Peyer's patch (tissue), 4 donors: ENCODE results near the gene DYNLL1. TPM values are rescaled to one million over a fixed set of nuclear protein-coding genes. Genes with fewer than 3 reads are reported as not detected.
"Not testable (repeated sequence)": the region's sequence is repeated elsewhere in the genome, so short reads cannot be mapped to it uniquely, and the experiment has no call there.

ENCODE experiments used
- DNase-seq, 3 donors: peaks; one replicate each; pipeline ENCODE4 v3.0.0-alpha.2; 2017 to 2019
- H3K27ac ChIP-seq, 4 donors: fragments of 200-600 bp; sonication (generic); one replicate each; pipeline ENCODE4 v1.5.1; 2016 to 2019
- H3K27me3 ChIP-seq, 2 donors: fragments of 200-600 bp; sonication (generic); one replicate each; pipeline ENCODE4 v1.5.1; 2019
- H3K36me3 ChIP-seq, 3 donors: fragments of 200-600 bp; sonication (generic); one replicate each; pipeline ENCODE4 v1.5.1; 2016 to 2019
- H3K4me1 ChIP-seq, 4 donors: fragments of 200-600 bp; sonication (generic); one replicate each; pipeline ENCODE4 v1.5.1; 2016 to 2019
- H3K4me3 ChIP-seq, 4 donors: fragments of 200-600 bp; sonication (generic); 1 replicate in 3 of 4; 2 replicates in 1 of 4; pipeline ENCODE4 v1.5.1; 2016 to 2019; ENCODE audit warnings: mild to moderate bottlenecking in 1 of 4
- H3K9me3 ChIP-seq, 4 donors: fragments of 200-600 bp; sonication (generic); one replicate each; pipeline ENCODE4 v1.5.1; 2016 to 2019; ENCODE audit warnings: mild to moderate bottlenecking in 1 of 4
- POLR2A ChIP-seq, 2 donors: fragments of 450-650 bp; IDR thresholded peaks; one replicate each; pipeline ENCODE4 v1.5.1; 2017; ENCODE audit warnings: antibody characterized with exemption in 2 of 2, mild to moderate bottlenecking in 2 of 2, moderate library complexity in 2 of 2
- total RNA-seq, 4 donors: library from RNA; depleted of rRNA; stranded (reverse); fragments of >200 nt; gene quantifications; one replicate each; pipeline ENCODE4 v1.1.0, GENCODE V29; 2016
- TF ChIP-seq, protein P1 (sequence below), 6 experiments: fragments of 450-650 bp in 4 of 6; fragments of 200-600 bp in 2 of 6; sonication (generic) in 1 of 6; IDR thresholded peaks; one replicate each; pipeline ENCODE4 v1.5.1; 2017 to 2019; ENCODE audit warnings: antibody characterized with exemption in 6 of 6, mild to moderate bottlenecking in 3 of 6, moderate library complexity in 1 of 6

The DYNLL1 gene
- 100 to 1,000 TPM; 128 to 212 (median 199) TPM for total RNA-seq

DNA sequence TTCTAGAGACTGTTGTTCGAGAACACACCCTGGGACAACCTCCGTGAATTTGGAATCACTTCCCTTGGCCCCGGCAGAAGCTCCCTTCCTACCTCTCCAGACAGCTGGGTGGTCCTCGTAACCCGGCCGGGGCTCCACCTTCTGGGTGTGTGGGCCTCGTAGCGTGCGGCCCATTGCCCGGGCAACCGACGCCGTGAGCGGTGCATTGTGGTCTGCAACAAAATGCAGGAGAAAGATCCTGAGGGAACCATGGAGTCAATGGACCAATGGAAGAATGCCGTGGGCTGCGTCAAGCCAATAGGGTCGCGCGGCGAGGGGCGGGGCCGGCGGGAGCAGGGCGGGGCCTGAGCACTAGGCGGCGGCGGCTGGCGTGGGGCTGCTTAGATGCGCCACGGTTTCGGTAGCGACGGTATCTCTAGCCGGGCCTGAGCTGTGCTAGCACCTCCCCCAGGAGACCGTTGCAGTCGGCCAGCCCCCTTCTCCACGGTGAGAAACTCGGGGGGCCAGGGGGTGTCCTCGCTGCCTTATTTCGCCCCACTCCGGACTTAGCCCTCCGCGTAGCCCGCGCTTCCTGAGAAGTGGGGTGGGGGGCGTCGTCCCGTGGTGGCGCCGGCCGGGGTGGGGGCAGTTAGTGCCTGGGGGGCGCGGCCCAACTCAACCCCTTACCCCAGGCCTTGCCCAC lies at the start of gene DYNLL1:
Gene DYNLL1, plus strand, starts transcription at position 383 of the 682 bp plus-strand sequence. CDS start 309 bp downstream, outside the sequence.
- Histone ChIP-seq H3K27ac (peak within 1 kb of the TSS; percentile 84 to 88 (median 88)), H3K27me3 (no peaks in the 10 kb centered on the region), H3K4me1 (peaks cover 0 to 15% (median 7%) of the 10 kb centered on the region in 4 donors), H3K36me3 (peaks cover 0 to 17% (median 0%) of the 10 kb centered on the region in 3 donors), H3K9me3 (no peaks in the 10 kb centered on the region), H3K4me3 (peak within 1 kb of the TSS; percentile 70 to 95 (median 90))
- TF ChIP-seq, protein P1, sequence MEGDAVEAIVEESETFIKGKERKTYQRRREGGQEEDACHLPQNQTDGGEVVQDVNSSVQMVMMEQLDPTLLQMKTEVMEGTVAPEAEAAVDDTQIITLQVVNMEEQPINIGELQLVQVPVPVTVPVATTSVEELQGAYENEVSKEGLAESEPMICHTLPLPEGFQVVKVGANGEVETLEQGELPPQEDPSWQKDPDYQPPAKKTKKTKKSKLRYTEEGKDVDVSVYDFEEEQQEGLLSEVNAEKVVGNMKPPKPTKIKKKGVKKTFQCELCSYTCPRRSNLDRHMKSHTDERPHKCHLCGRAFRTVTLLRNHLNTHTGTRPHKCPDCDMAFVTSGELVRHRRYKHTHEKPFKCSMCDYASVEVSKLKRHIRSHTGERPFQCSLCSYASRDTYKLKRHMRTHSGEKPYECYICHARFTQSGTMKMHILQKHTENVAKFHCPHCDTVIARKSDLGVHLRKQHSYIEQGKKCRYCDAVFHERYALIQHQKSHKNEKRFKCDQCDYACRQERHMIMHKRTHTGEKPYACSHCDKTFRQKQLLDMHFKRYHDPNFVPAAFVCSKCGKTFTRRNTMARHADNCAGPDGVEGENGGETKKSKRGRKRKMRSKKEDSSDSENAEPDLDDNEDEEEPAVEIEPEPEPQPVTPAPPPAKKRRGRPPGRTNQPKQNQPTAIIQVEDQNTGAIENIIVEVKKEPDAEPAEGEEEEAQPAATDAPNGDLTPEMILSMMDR (IDR thresholded peaks at IDR 0.05): peak in 3 of 6 experiments; percentile 18 to 25 (median 22)
- peak; percentile 80 to 86 for TF ChIP-seq POLR2A (IDR thresholded peaks at IDR 0.05)
- peak; percentile 97 to 98 (median 98) for DNase-seq

DNA sequence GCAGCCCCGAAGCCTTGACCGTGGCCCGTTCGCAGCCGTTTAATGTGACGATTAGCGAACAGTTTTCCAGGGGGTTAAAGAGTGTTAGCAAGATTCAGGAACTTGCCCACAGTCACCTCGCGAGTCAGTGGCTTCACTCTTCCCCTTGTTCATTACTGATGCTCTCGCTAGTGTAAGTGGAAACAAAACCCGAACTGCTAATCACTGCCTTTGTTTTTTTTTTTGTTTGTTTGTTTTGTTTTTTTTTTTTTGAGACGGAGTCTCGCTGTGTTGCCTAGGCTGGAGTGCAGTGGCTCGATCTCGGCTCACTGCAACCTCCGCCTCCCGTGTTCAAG lies 49.1 kb upstream of the DYNLL1 start:
- H3K36me3 ChIP-seq: peaks cover 0 to 40% (median 0%) of the 10 kb centered on the region in 3 donors
- H3K9me3 ChIP-seq, H3K27me3 ChIP-seq: not testable (repeated sequence)
- peak overlapping the region; percentile 87 to 91 (median 90) for H3K27ac ChIP-seq
- peak in 1 of 3 donors; percentile 18 for DNase-seq
- H3K4me3 ChIP-seq: peak overlapping the region; percentile 64 to 92 (median 89)
- peaks cover 0 to 20% (median 10%) of the 10 kb centered on the region in 4 donors for H3K4me1 ChIP-seq

DNA sequence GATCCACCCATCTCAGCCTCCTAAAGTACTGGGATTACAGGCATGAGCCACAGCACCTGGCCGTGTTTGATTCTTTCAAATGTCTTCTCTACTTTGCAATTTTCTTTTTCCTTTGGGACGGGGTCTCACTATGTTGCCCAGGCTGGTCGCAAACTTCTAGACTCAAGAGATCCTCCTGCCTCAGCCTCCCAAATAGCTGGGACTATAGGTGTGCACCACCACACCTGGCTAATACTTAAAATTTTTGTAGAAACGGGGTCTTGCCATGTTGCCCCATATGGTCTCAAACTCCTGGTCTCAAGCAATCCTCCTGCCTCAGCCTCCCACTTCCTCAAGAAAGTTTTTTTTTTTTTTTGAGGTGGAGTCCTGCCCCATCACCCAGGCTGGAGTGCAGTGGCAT lies 47.9 kb upstream of the DYNLL1 start:
- H3K36me3 ChIP-seq: peaks cover 0 to 30% (median 0%) of the 10 kb centered on the region in 3 donors
- peaks cover 0 to 20% (median 10%) of the 10 kb centered on the region in 4 donors for H3K4me1 ChIP-seq
- no peaks in the 10 kb centered on the region for H3K27me3 ChIP-seq
- H3K27ac ChIP-seq: no peak overlapping the region
- no peak overlapping the region for H3K4me3 ChIP-seq
- TF ChIP-seq, protein P1 (IDR thresholded peaks at IDR 0.05): no peak
- TF ChIP-seq POLR2A (IDR thresholded peaks at IDR 0.05): no peak
- H3K9me3 ChIP-seq: no peaks in the 10 kb centered on the region
- DNase-seq: no peak

DNA sequence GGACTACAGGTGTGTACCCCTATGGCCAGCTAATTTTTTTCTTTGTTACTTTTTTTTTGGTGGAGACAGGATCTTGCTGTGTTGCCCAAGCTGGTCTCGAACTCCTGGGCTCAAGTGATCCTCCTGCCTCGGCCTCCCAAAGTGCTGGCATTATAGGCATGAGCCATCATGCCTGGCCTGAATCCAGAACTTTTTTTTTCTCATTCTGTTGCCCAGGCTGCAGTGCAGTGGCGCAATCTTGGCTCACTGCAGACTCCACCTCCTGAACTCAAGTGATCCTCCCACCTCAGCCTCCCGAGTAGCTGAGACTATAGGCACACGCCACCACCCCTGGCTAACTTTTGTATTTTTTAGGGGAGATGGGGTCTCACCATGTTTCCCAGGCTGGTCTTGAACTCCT lies 43.4 kb upstream of the DYNLL1 start:
- not testable (repeated sequence) for DNase-seq, H3K4me3 ChIP-seq, H3K27ac ChIP-seq, H3K4me1 ChIP-seq, H3K27me3 ChIP-seq, H3K9me3 ChIP-seq
- peaks cover 0 to 38% (median 0%) of the 10 kb centered on the region in 3 donors for H3K36me3 ChIP-seq

DNA sequence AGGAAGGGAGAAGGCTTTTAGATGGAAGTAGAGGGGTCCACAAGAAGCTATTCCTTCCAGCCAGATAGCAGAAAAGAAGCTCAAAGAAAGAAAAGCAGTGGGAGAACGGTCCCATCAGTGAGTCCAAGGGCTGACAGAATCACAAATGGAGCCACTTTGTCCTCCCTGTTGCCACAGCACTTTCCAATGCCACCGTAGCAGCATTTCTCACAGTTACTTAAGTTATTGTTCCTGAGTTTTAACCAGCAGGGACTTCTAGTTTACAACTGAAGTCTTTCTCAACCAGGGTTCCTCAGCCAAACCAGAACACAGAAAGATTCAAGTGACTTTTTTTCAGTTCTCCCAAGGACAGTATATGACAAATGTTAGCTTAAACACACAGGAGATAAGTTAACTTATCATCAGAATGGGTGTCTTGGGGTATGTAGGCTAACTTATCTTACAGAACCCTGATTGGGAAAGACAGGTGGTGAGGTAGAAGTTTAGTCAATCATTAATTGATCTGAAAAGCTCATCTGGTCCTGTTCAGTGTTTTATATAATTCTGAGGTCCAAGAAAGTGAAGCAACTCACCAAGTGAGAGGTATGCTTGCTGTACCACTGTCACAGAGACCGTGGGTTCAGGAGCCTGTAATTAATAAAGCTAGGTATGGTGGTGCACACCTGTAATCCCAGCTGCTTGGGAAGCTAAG lies 42.7 kb upstream of the DYNLL1 start:
- DNase-seq: no peak

DNA sequence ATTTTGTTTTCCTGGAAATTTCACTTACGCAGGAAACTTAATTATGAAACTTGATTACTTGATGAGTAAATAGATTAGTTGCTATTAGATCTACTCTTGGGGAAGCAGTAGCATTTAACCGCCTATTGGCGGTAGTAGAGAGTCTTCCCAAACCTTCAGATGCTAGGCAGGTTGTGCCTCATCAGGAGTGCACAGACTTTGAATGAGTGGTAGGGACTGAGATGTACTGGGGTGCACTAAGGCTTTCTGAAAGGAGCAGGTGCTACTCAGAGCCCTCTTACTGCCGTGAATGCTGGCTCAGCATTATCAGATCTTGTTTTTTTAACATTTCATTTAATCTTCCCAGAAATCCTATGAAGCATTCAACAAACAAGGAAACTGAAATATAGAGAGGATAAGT lies 41.9 kb upstream of the DYNLL1 start:
- TF ChIP-seq, protein P1 (IDR thresholded peaks at IDR 0.05): peak; percentile 33 to 65 (median 56)
- no peak for TF ChIP-seq POLR2A (IDR thresholded peaks at IDR 0.05)
- no peaks in the 10 kb centered on the region for H3K9me3 ChIP-seq
- H3K4me3 ChIP-seq: no peak overlapping the region
- peaks cover 0 to 52% (median 0%) of the 10 kb centered on the region in 3 donors for H3K36me3 ChIP-seq
- no peaks in the 10 kb centered on the region for H3K4me1 ChIP-seq
- DNase-seq: no peak
- H3K27ac ChIP-seq: no peak overlapping the region
- no peaks in the 10 kb centered on the region for H3K27me3 ChIP-seq

More for the DNA sequence above, 42.7 kb upstream of the DYNLL1 start:
- Histone ChIP-seq H3K27me3 (no peaks in the 10 kb centered on the region), H3K27ac (no peak overlapping the region), H3K9me3 (no peaks in the 10 kb centered on the region), H3K4me1 (no peaks in the 10 kb centered on the region), H3K4me3 (no peak overlapping the region), H3K36me3 (peaks cover 0 to 44% (median 0%) of the 10 kb centered on the region in 3 donors)
- TF ChIP-seq, protein P1 (IDR thresholded peaks at IDR 0.05): no peak
- no peak for TF ChIP-seq POLR2A (IDR thresholded peaks at IDR 0.05)
